GM12874 (cell line): ENCODE results near the gene CPA1.

Experiments
- CTCF ChIP-seq: IDR thresholded peaks from 2 replicates; pipeline ENCODE4 v1.5.1; 2011; ENCODE audit warnings: low read depth, mild to moderate bottlenecking, control low read depth, low read length, moderate library complexity; ENCODE audit not compliant: insufficient read depth

Gene CPA1

GRCh38 chr7:130394421-130395195 is 14.3 kb downstream of the CPA1 start:
- no peak for TF ChIP-seq CTCF

GRCh38 chr7:130395421-130395820 is 15.1 kb downstream of the CPA1 start:
- TF ChIP-seq CTCF = no peak

GRCh38 chr7:130396109-130396508 is 15.8 kb downstream of the CPA1 start:
- no peak for TF ChIP-seq CTCF

- no peak for TF ChIP-seq CTCF
Measured at GRCh38 chr7:130397051-130397757, 16.9 kb downstream of the CPA1 start.

- no peak for TF ChIP-seq CTCF
Measured at GRCh38 chr7:130397758-130398073, 17.4 kb downstream of the CPA1 start.

GRCh38 chr7:130398526-130399090 is 18.3 kb downstream of the CPA1 start:
- TF ChIP-seq CTCF = no peak

GRCh38 chr7:130400120-130400572 is 19.9 kb downstream of the CPA1 start:
- no peak for TF ChIP-seq CTCF
